Glutamatergic neuron (in vitro differentiated cells): ENCODE data around the gene GNAI1. TPM values are rescaled to one million over a fixed set of nuclear protein-coding genes. Genes with fewer than 3 reads are reported as not detected.

Source experiments
- DNase-seq: peaks from one replicate; pipeline ENCODE4 v3.0.0; 2022
- H3K27ac Mint-ChIP-seq: one replicate; pipeline ENCODE4 v1.8.0; 2020; ENCODE audit warnings: mild to moderate bottlenecking, mixed read lengths, inconsistent platforms; ENCODE audit not compliant: unreplicated experiment
- H3K27me3 Mint-ChIP-seq: one replicate; pipeline ENCODE4 v1.8.0; 2020; ENCODE audit warnings: mild to moderate bottlenecking, moderate library complexity, mixed read lengths, inconsistent platforms; ENCODE audit not compliant: unreplicated experiment
- H3K36me3 Mint-ChIP-seq: one replicate; pipeline ENCODE4 v1.8.0; 2020; ENCODE audit warnings: mild to moderate bottlenecking, mixed read lengths, inconsistent platforms; ENCODE audit not compliant: unreplicated experiment
- H3K4me1 Mint-ChIP-seq: one replicate; pipeline ENCODE4 v1.8.0; 2020; ENCODE audit warnings: mild to moderate bottlenecking, low read depth, mixed read lengths, inconsistent platforms; ENCODE audit not compliant: unreplicated experiment
- H3K4me3 Mint-ChIP-seq: one replicate; pipeline ENCODE4 v1.8.0; 2020; ENCODE audit warnings: mild to moderate bottlenecking, mixed read lengths, inconsistent platforms; ENCODE audit not compliant: unreplicated experiment
- H3K9me3 Mint-ChIP-seq: one replicate; pipeline ENCODE4 v1.8.0; 2020; ENCODE audit warnings: mild to moderate bottlenecking, moderate library complexity, mixed read lengths, inconsistent platforms; ENCODE audit not compliant: unreplicated experiment
- CTCF ChIP-seq: fragments of 200-600 bp; sonication (generic); IDR thresholded peaks from one replicate; pipeline ENCODE4 v1.5.0; 2021; ENCODE audit not compliant: partially characterized antibody, unreplicated experiment
- total RNA-seq: library from RNA; stranded (reverse); fragmentation: NEBNext Ultra II Directional; extraction: Animal tissue kit (Norgen Biotek cat#: 25700); gene quantifications from one replicate; pipeline ENCODE4 v1.2.1, GENCODE V29; 2021; ENCODE audit not compliant: unreplicated experiment

The GNAI1 gene
- total RNA-seq, 1 donor from 2014 or later: 61.9 TPM

- DNase-seq: no peak
- no peak overlapping the region for H3K4me3 Mint-ChIP-seq
- no peaks in the 10 kb centered on the region for H3K36me3 Mint-ChIP-seq
- no peaks in the 10 kb centered on the region for H3K27me3 Mint-ChIP-seq
- no peak for TF ChIP-seq CTCF
- H3K27ac Mint-ChIP-seq: no peak overlapping the region
- H3K4me1 Mint-ChIP-seq: peaks cover 8% of the 10 kb centered on the region
- peaks cover 3% of the 10 kb centered on the region for H3K9me3 Mint-ChIP-seq
These were observed 30.5 kb downstream of the GNAI1 start for GRCh38 chr7:80165177-80165576.

DNA sequence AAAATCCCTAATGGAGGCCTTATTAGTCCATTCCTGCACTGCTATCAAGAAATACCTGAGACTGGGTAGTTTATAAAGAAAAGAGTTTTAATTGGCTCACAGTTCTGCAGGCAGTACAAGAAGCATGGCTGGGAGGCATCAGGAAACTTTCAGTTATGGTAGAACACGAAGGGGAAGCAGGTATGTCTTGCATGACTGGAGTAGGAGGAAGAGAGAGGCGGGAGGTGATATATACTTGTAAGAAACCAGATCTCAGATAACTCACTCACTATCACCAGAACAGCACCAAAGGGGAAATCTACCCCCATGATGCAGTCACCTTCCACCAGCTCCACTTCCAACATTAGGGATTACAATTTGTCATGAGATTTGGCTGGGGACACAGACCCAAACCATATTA is 35.8 kb downstream of the GNAI1 start:
- Mint-ChIP-seq H3K4me1 (peaks cover 7% of the 10 kb centered on the region), H3K36me3 (no peaks in the 10 kb centered on the region), H3K4me3 (no peak overlapping the region), H3K9me3 (peaks cover 1% of the 10 kb centered on the region), H3K27ac (no peak overlapping the region), H3K27me3 (no peaks in the 10 kb centered on the region)
- no peak for DNase-seq
- no peak for TF ChIP-seq CTCF

DNA sequence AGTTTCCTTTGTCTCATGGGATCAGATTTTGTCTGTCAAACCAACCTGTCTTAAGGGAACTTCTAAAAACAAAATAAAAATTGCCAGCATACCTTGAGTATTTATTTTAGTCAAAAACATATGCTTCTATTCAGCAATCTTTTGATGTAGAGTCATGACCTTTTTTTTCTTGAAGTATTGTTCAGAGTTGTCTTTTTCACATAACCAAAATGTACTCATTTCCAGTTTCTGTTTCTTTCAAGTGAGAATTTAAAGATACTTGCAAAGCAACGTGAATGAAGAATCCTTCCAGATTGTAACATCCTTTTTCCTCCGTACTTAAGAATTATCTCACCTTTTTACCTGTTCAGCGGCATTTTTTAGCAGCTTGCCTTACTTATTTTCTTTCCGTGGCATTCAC is 37.8 kb downstream of the GNAI1 start:
- Mint-ChIP-seq H3K36me3 (no peaks in the 10 kb centered on the region), H3K4me1 (peaks cover 7% of the 10 kb centered on the region), H3K27ac (no peak overlapping the region), H3K27me3 (no peaks in the 10 kb centered on the region), H3K9me3 (peaks cover 1% of the 10 kb centered on the region), H3K4me3 (no peak overlapping the region)
- TF ChIP-seq CTCF: no peak
- no peak for DNase-seq

DNA sequence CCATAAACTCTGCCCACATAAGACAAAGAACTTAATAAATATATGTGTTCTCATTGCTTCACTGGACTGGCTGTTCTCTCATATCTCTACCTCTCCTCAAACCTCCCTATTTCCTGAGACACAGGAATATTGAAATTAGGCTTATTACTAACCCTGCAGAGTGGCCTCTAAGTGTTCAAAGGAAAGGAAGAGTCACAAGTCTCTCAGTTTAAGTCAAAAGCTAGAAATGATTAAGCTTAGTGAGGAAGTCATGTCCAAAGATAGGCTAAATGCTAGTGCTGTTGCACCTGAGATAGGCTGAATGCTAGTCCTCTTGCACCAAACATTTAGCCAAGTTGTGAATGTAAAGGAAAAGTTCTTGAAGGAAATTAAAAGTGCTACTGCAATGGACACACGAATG is 41.1 kb downstream of the GNAI1 start:
- no peak for TF ChIP-seq CTCF
- H3K4me3 Mint-ChIP-seq: no peak overlapping the region
- DNase-seq: no peak
- peaks cover 1% of the 10 kb centered on the region for H3K9me3 Mint-ChIP-seq
- H3K27ac Mint-ChIP-seq: no peak overlapping the region
- peaks cover 10% of the 10 kb centered on the region for H3K4me1 Mint-ChIP-seq
- no peaks in the 10 kb centered on the region for H3K27me3 Mint-ChIP-seq
- H3K36me3 Mint-ChIP-seq: no peaks in the 10 kb centered on the region

GRCh38 chr7:80181411-80181810 is 46.8 kb downstream of the GNAI1 start:
- Mint-ChIP-seq H3K4me3 (no peak overlapping the region), H3K27me3 (peaks cover 1% of the 10 kb centered on the region), H3K9me3 (peaks cover 2% of the 10 kb centered on the region), H3K4me1 (peaks cover 14% of the 10 kb centered on the region), H3K27ac (no peak overlapping the region), H3K36me3 (no peaks in the 10 kb centered on the region)
- TF ChIP-seq CTCF: no peak
- DNase-seq: no peak
